Measurements from ENCODE around the gene GRAMD2A.

GRAMD2A gene

GRCh38 chr15:72182244-72182643, 15.3 kb downstream of the GRAMD2A start:
- TF ChIP-seq CTCF (conservative IDR thresholded peaks at IDR 0.05; ENCODE audit: control insufficient read depth, insufficient read depth, low read depth, low read length), result no peak
- no peak for DNase-seq (ENCODE audit: low read depth)
- H3K4me3 ChIP-seq (ENCODE audit: control insufficient read depth, low read depth, low read length), result no peak overlapping the region

GRCh38 chr15:72180761-72181324, 16.7 kb downstream of the GRAMD2A start:
- TF ChIP-seq CTCF (conservative IDR thresholded peaks at IDR 0.05; ENCODE audit: control insufficient read depth, insufficient read depth, low read depth, low read length), result no peak

GRCh38 chr15:72179950-72180581, 17.5 kb downstream of the GRAMD2A start:
- H3K4me3 ChIP-seq (ENCODE audit: control insufficient read depth, low read depth, low read length), result no peak overlapping the region
- no peak for TF ChIP-seq CTCF (conservative IDR thresholded peaks at IDR 0.05; ENCODE audit: control insufficient read depth, insufficient read depth, low read depth, low read length)
- DNase-seq (ENCODE audit: low read depth), result no peak

More at GRCh38 chr15:72180761-72181324, 16.7 kb downstream of the GRAMD2A start:
- no peak overlapping the region for H3K4me3 ChIP-seq (ENCODE audit: control insufficient read depth, low read depth, low read length)
- DNase-seq (ENCODE audit: low read depth), result no peak

- DNase-seq (ENCODE audit: low read depth), result no peak
- no peak overlapping the region for H3K4me3 ChIP-seq (ENCODE audit: control insufficient read depth, low read depth, low read length)
- TF ChIP-seq CTCF (conservative IDR thresholded peaks at IDR 0.05; ENCODE audit: control insufficient read depth, insufficient read depth, low read depth, low read length), result no peak
Measured at GRCh38 chr15:72178976-72179585, 18.5 kb downstream of the GRAMD2A start.

DNA sequence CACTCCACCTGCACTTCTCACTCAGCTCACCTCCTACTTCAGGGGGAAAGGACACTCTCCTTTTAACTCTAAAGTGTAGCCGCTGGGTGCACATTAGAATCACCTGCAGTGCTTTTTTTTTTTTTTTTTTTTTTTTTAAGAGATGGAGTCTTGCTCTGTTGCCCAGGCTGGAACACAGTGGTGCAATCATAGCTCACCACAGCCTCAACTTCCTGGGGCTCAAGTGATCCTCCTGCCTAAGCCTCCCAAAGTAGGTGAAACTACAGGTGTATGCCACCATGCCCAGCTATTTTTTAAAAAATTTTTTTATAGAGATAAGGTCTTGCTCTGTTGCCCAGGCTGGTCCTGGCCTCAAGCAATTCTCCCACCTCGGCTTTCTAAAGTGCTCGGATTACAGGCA, 20.8 kb downstream of the GRAMD2A start:
- no peak overlapping the region for H3K4me3 ChIP-seq (ENCODE audit: control insufficient read depth, low read depth, low read length)
- DNase-seq (ENCODE audit: low read depth), result no peak
- no peak for TF ChIP-seq CTCF (conservative IDR thresholded peaks at IDR 0.05; ENCODE audit: control insufficient read depth, insufficient read depth, low read depth, low read length)

DNA sequence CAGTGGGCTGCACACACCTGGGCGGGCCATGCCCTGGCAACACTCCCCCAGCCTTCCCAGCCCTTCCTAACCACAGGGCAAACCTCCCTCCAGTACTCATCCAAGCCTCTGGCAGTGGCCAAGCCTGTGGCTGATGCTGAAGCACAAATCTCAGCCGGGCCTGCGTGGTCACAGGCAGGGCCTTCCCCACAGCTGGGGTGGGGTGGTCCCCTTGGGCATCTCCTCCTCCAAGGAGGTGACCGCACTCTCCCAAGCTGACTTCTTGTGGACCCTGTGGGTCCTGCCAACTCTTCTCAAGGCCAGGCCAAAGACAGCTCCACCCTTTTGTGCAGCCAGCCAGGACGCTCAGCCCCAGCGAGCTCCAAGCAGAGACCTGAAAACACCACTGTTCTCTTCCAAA, 21.4 kb downstream of the GRAMD2A start:
- no peak for DNase-seq (ENCODE audit: low read depth)
- TF ChIP-seq CTCF (conservative IDR thresholded peaks at IDR 0.05; ENCODE audit: control insufficient read depth, insufficient read depth, low read depth, low read length), result no peak
- H3K4me3 ChIP-seq (ENCODE audit: control insufficient read depth, low read depth, low read length), result no peak overlapping the region
